Central memory CD8-positive, alpha-beta T cell (primary cell): ENCODE data around the gene SLC34A2.

ENCODE experiments used
- ATAC-seq: fragments of 150-1000 bp; cut with Tn5 transposase; replicated peaks from 2 replicates; pipeline ENCODE4 v1.10.0; 2022; ENCODE audit warnings: mild to moderate bottlenecking, moderate FRiP score, moderate number of reproducible peaks; ENCODE audit not compliant: poor library complexity, severe bottlenecking; ENCODE audit errors: extremely low read depth
- DNase-seq, 2 donors: peaks; one replicate each; pipeline ENCODE4 v3.0.0; 2021; ENCODE audit warnings: low spot score in 2 of 2
- H3K27ac Mint-ChIP-seq: one replicate; pipeline ENCODE4 v1.8.0; 2022; ENCODE audit warnings: low read depth, mild to moderate bottlenecking, moderate library complexity, mixed read lengths
- H3K27me3 Mint-ChIP-seq: one replicate; pipeline ENCODE4 v1.8.0; 2022; ENCODE audit warnings: mixed read lengths
- H3K36me3 Mint-ChIP-seq: one replicate; pipeline ENCODE4 v1.8.0; 2022; ENCODE audit warnings: mild to moderate bottlenecking, moderate library complexity, mixed read lengths; ENCODE audit not compliant: insufficient read depth
- H3K4me1 Mint-ChIP-seq: one replicate; pipeline ENCODE4 v1.8.0; 2022; ENCODE audit warnings: mixed read lengths
- H3K4me3 Mint-ChIP-seq: one replicate; pipeline ENCODE4 v1.8.0; 2022; ENCODE audit warnings: mild to moderate bottlenecking, moderate library complexity, mixed read lengths
- H3K9me3 Mint-ChIP-seq: one replicate; pipeline ENCODE4 v1.8.0; 2022; ENCODE audit warnings: mixed read lengths

Gene SLC34A2

GRCh38 chr4:25702848-25703247 is 47.2 kb downstream of the SLC34A2 start:
- no peak overlapping the region for H3K27ac Mint-ChIP-seq
- peaks cover 1% of the 10 kb centered on the region for H3K36me3 Mint-ChIP-seq
- ATAC-seq = no peak
- peaks cover 9% of the 10 kb centered on the region for H3K27me3 Mint-ChIP-seq
- DNase-seq = no peak
- H3K4me3 Mint-ChIP-seq = no peak overlapping the region
- peaks cover 5% of the 10 kb centered on the region for H3K4me1 Mint-ChIP-seq
- H3K9me3 Mint-ChIP-seq = no peaks in the 10 kb centered on the region

- H3K4me1 Mint-ChIP-seq = peaks cover 5% of the 10 kb centered on the region
- ATAC-seq (no peak), DNase-seq (no peak)
- H3K36me3 Mint-ChIP-seq = peaks cover 1% of the 10 kb centered on the region
- H3K27ac Mint-ChIP-seq = no peak overlapping the region
- no peak overlapping the region for H3K4me3 Mint-ChIP-seq
- no peaks in the 10 kb centered on the region for H3K9me3 Mint-ChIP-seq
- H3K27me3 Mint-ChIP-seq = peaks cover 9% of the 10 kb centered on the region
Observed at GRCh38 chr4:25703731-25704388, 48.2 kb downstream of the SLC34A2 start.

- no peak for DNase-seq
- ATAC-seq = no peak
- Mint-ChIP-seq H3K9me3 (no peaks in the 10 kb centered on the region), H3K27ac (no peak overlapping the region), H3K4me1 (peaks cover 5% of the 10 kb centered on the region), H3K27me3 (peaks cover 9% of the 10 kb centered on the region), H3K4me3 (no peak overlapping the region), H3K36me3 (peaks cover 1% of the 10 kb centered on the region)
Observed at GRCh38 chr4:25704516-25704915, 48.9 kb downstream of the SLC34A2 start.

- Mint-ChIP-seq H3K27ac (no peak overlapping the region), H3K9me3 (no peaks in the 10 kb centered on the region), H3K4me1 (no peaks in the 10 kb centered on the region), H3K4me3 (no peak overlapping the region), H3K36me3 (no peaks in the 10 kb centered on the region), H3K27me3 (no peaks in the 10 kb centered on the region)
- no peak for ATAC-seq
- no peak for DNase-seq
Observed at GRCh38 chr4:25710637-25711036, 55.0 kb downstream of the SLC34A2 start.

GRCh38 chr4:25712611-25713010 is 57.0 kb downstream of the SLC34A2 start:
- Mint-ChIP-seq H3K4me1 (no peaks in the 10 kb centered on the region), H3K36me3 (no peaks in the 10 kb centered on the region)

GRCh38 chr4:25713812-25714211 is 58.2 kb downstream of the SLC34A2 start:
- no peaks in the 10 kb centered on the region for H3K27me3 Mint-ChIP-seq
- ATAC-seq = no peak

More at GRCh38 chr4:25712611-25713010, 57.0 kb downstream of the SLC34A2 start:
- H3K27me3 Mint-ChIP-seq = no peaks in the 10 kb centered on the region
- ATAC-seq (no peak), DNase-seq (no peak)
- H3K9me3 Mint-ChIP-seq = no peaks in the 10 kb centered on the region
- no peak overlapping the region for H3K4me3 Mint-ChIP-seq
- no peak overlapping the region for H3K27ac Mint-ChIP-seq

GRCh38 chr4:25722964-25723363 is 67.3 kb downstream of the SLC34A2 start:
- Mint-ChIP-seq H3K9me3 (no peaks in the 10 kb centered on the region), H3K36me3 (peaks cover 5% of the 10 kb centered on the region), H3K4me1 (no peaks in the 10 kb centered on the region), H3K4me3 (no peak overlapping the region), H3K27ac (no peak overlapping the region), H3K27me3 (no peaks in the 10 kb centered on the region)
- no peak for DNase-seq
- no peak for ATAC-seq

More at GRCh38 chr4:25713812-25714211, 58.2 kb downstream of the SLC34A2 start:
- Mint-ChIP-seq H3K27ac (no peak overlapping the region), H3K36me3 (no peaks in the 10 kb centered on the region), H3K9me3 (no peaks in the 10 kb centered on the region), H3K4me3 (no peak overlapping the region), H3K4me1 (no peaks in the 10 kb centered on the region)
- DNase-seq = no peak

- no peaks in the 10 kb centered on the region for H3K27me3 Mint-ChIP-seq
- no peak overlapping the region for H3K4me3 Mint-ChIP-seq
- DNase-seq (no peak), ATAC-seq (no peak)
- H3K36me3 Mint-ChIP-seq = peaks cover 5% of the 10 kb centered on the region
- no peaks in the 10 kb centered on the region for H3K4me1 Mint-ChIP-seq
- no peaks in the 10 kb centered on the region for H3K9me3 Mint-ChIP-seq
- H3K27ac Mint-ChIP-seq = no peak overlapping the region
Observed at GRCh38 chr4:25723409-25723808, 67.8 kb downstream of the SLC34A2 start.

GRCh38 chr4:25725870-25726269 is 70.2 kb downstream of the SLC34A2 start:
- no peak overlapping the region for H3K4me3 Mint-ChIP-seq
- H3K27ac Mint-ChIP-seq = no peak overlapping the region
- H3K4me1 Mint-ChIP-seq = peaks cover 7% of the 10 kb centered on the region
- no peak for DNase-seq
- peaks cover 7% of the 10 kb centered on the region for H3K36me3 Mint-ChIP-seq
- no peaks in the 10 kb centered on the region for H3K27me3 Mint-ChIP-seq
- H3K9me3 Mint-ChIP-seq = no peaks in the 10 kb centered on the region
- ATAC-seq = no peak

DNA sequence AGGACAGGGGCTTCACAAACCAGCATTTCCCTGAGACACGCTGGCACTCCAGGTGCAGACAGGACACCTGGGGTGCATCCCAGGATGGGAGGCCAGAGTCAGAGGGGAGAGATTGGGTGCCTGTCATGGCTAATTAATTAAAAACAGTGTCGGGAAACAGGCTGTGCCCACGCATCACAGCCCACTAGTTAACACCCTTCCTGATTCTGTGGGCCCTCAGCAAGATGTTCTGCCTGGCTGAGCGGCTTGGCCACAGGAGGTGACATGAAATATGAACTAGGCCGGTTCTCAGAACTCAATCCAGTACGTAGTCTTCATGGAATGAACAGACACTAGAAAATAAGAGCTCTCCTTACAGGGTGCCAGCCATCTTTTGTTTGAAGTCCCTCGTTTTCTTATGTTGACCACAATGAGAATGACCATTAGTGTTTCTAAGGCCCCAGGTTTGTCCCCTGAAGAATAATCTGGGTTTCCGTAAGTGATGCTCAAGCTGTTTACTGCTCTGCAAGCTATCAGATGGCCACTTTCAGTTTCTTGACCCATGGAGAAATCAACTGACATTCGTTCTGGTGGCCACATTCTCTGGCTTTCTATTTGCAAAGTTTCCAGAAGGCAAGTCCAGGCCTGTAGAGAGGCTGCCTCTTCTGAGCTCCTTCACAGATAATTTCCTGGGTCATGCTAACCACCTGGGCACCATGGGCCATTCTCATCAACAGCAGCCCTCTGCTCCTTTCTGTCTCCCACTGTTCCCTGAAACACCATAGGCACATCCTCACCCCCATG is 72.3 kb downstream of the SLC34A2 start:
- peaks cover 7% of the 10 kb centered on the region for H3K4me1 Mint-ChIP-seq
- H3K4me3 Mint-ChIP-seq = no peak overlapping the region
- no peak for DNase-seq
- H3K36me3 Mint-ChIP-seq = peaks cover 4% of the 10 kb centered on the region
- no peaks in the 10 kb centered on the region for H3K9me3 Mint-ChIP-seq
- H3K27ac Mint-ChIP-seq = no peak overlapping the region
- no peaks in the 10 kb centered on the region for H3K27me3 Mint-ChIP-seq
- ATAC-seq = no peak
